Colonic mucosa (tissue), 4 donors: ENCODE measurements around the gene CYTH3. TPM values are rescaled to one million over a fixed set of nuclear protein-coding genes. Genes with fewer than 3 reads are reported as not detected.

Experiments
- DNase-seq: peaks from one replicate; pipeline ENCODE4 v3.0.0-alpha.2; 2020
- H3K27ac ChIP-seq: fragments of 200-600 bp; one replicate; pipeline ENCODE4 v1.8.0; 2021
- H3K27me3 ChIP-seq: fragments of 200-600 bp; one replicate; pipeline ENCODE4 v1.8.0; 2021
- H3K36me3 ChIP-seq: fragments of 200-600 bp; one replicate; pipeline ENCODE4 v1.8.0; 2021
- H3K4me1 ChIP-seq: fragments of 200-600 bp; one replicate; pipeline ENCODE4 v1.8.0; 2021; ENCODE audit warnings: mild to moderate bottlenecking
- H3K4me3 ChIP-seq: fragments of 200-600 bp; one replicate; pipeline ENCODE4 v1.8.0; 2021
- H3K9ac ChIP-seq, 2 donors: one replicate each; pipeline ENCODE4 v1.7.0; 2013; ENCODE audit warnings: control low read depth in 2 of 2, low read depth in 2 of 2, low read length in 2 of 2
- H3K9me3 ChIP-seq: fragments of 200-600 bp; one replicate; pipeline ENCODE4 v1.8.0; 2021
- intact Hi-C: fragments of 100-400 bp; cut with DNase I; formaldehyde crosslinking; loops from one replicate; pipeline ENCODE4 v1.14.1; 2022
- total RNA-seq, 2 donors: library from RNA; stranded (reverse); fragmentation: NEBNext Ultra II Directional in 1 of 2; extraction: Animal tissue kit (Norgen Biotek cat#: 25700) in 1 of 2; gene quantifications; one replicate each; pipeline ENCODE4 v1.2.1, GENCODE V29; 2021
- TF ChIP-seq, protein P1 (sequence below): fragments of 200-600 bp; IDR thresholded peaks from one replicate; pipeline ENCODE4 v1.8.0; 2022; ENCODE audit warnings: antibody characterized with exemption, mild to moderate bottlenecking
- donor health status: healthy.
- donor health status: DM: no; HTN: no; CAD: no.
- donor health status: DM: no; HTN: no; CAD: no.

The CYTH3 gene
- total RNA-seq, 2 donors from 2014 or later: 9.1 to 11.3 TPM

DNA sequence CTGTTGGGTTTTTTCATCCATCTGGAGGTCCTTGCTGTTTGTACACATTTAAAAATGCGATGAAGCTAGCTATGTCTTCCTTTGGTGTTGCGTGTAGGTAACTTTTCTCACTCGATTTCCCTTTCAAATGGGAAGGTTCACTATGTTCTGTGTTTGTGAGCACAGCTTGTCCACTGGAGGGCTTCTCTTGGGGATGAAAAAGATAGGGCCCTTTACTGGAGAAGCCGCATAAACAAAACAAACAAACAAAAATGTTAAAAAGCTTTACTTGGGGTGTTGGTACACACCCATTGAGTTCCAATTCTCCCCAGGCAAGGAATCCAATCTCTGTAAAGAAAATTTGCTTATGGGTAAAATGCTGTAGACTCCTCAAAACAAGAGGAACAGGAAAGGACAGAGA is 23.4 kb downstream of the CYTH3 start:
- Histone ChIP-seq H3K27ac (no peak overlapping the region), H3K4me3 (no peak overlapping the region), H3K27me3 (no peaks in the 10 kb centered on the region), H3K4me1 (no peaks in the 10 kb centered on the region), H3K9ac (no peak overlapping the region), H3K36me3 (no peaks in the 10 kb centered on the region), H3K9me3 (no peaks in the 10 kb centered on the region)
- no peak for DNase-seq
- intact Hi-C loops: no loop called here
- TF ChIP-seq, protein P1, sequence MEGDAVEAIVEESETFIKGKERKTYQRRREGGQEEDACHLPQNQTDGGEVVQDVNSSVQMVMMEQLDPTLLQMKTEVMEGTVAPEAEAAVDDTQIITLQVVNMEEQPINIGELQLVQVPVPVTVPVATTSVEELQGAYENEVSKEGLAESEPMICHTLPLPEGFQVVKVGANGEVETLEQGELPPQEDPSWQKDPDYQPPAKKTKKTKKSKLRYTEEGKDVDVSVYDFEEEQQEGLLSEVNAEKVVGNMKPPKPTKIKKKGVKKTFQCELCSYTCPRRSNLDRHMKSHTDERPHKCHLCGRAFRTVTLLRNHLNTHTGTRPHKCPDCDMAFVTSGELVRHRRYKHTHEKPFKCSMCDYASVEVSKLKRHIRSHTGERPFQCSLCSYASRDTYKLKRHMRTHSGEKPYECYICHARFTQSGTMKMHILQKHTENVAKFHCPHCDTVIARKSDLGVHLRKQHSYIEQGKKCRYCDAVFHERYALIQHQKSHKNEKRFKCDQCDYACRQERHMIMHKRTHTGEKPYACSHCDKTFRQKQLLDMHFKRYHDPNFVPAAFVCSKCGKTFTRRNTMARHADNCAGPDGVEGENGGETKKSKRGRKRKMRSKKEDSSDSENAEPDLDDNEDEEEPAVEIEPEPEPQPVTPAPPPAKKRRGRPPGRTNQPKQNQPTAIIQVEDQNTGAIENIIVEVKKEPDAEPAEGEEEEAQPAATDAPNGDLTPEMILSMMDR: no peak

DNA sequence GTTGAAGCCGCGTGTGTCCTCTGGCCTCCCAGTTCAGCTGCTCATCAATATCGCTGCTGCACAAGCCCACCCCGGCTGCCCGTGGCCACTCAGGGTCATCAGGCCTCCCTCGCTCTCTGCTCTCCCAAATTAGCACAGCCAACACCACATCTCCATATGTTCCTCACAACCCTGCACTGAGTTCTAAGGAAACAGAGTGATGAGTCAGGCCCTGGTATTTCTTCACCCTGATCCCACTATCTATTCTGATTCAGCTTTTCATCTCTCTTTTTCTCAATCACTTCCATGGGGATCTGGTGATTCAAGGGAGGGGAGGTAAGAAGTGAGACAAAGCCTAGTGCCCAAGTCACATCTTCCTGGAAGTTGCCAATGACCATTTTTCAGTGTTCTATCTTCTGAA is 23.8 kb downstream of the CYTH3 start:
- no peaks in the 10 kb centered on the region for H3K9me3 ChIP-seq
- TF ChIP-seq, protein P1: no peak
- intact Hi-C loops: no loop called here
- no peaks in the 10 kb centered on the region for H3K4me1 ChIP-seq
- H3K4me3 ChIP-seq: no peak overlapping the region
- H3K27ac ChIP-seq: no peak overlapping the region
- no peak for DNase-seq
- H3K36me3 ChIP-seq: no peaks in the 10 kb centered on the region
- no peaks in the 10 kb centered on the region for H3K27me3 ChIP-seq
- no peak overlapping the region for H3K9ac ChIP-seq

DNA sequence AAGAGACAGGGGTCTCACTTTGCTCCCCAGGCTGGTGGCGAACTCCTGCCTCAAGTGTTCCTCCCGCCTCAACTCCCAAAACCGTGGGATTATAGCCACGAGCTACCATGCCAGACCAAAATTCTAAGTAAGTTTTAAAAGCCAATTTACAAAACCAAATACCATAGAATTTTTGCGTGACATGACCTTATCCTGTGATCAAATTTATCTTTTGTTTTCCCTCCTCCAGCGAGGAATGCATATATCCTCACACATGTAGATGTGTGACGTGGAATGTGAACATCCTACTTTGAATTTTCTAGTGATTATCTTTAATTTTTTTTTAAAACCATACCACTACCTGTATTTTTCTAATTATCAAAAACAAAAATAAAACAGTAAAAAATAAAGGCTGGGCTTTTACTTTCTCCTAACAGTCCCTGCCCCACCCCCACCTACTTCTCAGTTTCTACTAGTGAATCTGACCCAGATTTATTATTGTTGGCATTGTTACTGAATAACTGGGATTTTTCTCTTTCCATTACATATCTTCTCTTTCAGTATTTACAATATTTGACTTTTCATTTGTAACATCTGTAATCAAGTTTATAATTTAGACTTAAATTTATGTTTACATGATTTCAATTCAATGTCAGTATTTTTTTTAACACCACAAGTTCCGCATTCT is 26.0 kb downstream of the CYTH3 start:
- Histone ChIP-seq H3K9ac (no peak overlapping the region), H3K27ac (no peak overlapping the region), H3K4me1 (no peaks in the 10 kb centered on the region), H3K36me3 (no peaks in the 10 kb centered on the region), H3K4me3 (no peak overlapping the region), H3K27me3 (no peaks in the 10 kb centered on the region), H3K9me3 (no peaks in the 10 kb centered on the region)
- intact Hi-C loops: no loop called here
- no peak for DNase-seq
- TF ChIP-seq, protein P1: no peak

DNA sequence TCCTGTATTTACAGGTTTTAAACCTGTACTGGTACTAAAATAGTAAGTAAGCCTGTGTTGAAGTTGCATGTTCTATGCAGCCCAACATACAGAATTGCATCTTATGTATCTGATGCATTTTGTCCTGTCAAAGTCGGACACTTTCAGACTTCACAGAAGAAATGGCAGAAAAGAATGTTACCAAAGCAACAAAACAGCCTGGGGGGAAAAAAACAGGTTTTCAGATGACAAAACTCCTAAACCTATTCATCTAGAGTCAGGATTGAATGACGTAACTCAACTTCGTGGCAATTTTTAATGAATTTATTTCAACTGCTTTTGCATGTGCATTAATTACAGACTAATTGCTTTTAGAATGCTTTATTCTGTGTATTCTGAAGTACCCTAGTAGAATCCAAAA is 28.4 kb downstream of the CYTH3 start:
- H3K27ac ChIP-seq: no peak overlapping the region
- no peaks in the 10 kb centered on the region for H3K27me3 ChIP-seq
- H3K9ac ChIP-seq: no peak overlapping the region
- no peaks in the 10 kb centered on the region for H3K9me3 ChIP-seq
- TF ChIP-seq, protein P1: no peak
- intact Hi-C loops: no loop called here
- no peak overlapping the region for H3K4me3 ChIP-seq
- H3K36me3 ChIP-seq: no peaks in the 10 kb centered on the region
- no peaks in the 10 kb centered on the region for H3K4me1 ChIP-seq
- no peak for DNase-seq

- Histone ChIP-seq H3K27ac (no peak overlapping the region), H3K36me3 (no peaks in the 10 kb centered on the region), H3K4me3 (no peak overlapping the region), H3K4me1 (no peaks in the 10 kb centered on the region), H3K9ac (no peak overlapping the region), H3K27me3 (no peaks in the 10 kb centered on the region), H3K9me3 (no peaks in the 10 kb centered on the region)
- intact Hi-C loops: no loop called here
- TF ChIP-seq, protein P1: no peak
- DNase-seq: no peak
Observed at GRCh38 chr7:6243168-6243567, 29.3 kb downstream of the CYTH3 start.
